Measurements from ENCODE around the gene DPP10.

DNA sequence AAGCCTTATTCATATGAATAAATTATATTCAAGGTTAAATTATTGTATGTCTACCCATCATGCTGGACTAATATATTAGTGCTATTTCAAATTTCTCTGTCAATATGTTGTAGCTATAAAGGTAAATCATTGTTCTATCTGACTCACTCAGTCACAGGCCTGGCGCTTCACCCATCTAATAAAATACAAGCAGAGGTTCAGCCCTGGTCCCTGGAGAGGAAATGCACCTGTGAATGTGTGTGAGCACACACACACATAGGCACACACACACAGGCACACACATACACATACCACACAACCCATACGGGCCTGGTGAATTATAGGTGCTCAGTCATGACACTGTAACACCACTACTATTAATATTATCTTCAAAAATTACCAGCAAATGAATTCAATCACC lies 1396.1 kb downstream of the DPP10 start:
- TF ChIP-seq, protein P1, sequence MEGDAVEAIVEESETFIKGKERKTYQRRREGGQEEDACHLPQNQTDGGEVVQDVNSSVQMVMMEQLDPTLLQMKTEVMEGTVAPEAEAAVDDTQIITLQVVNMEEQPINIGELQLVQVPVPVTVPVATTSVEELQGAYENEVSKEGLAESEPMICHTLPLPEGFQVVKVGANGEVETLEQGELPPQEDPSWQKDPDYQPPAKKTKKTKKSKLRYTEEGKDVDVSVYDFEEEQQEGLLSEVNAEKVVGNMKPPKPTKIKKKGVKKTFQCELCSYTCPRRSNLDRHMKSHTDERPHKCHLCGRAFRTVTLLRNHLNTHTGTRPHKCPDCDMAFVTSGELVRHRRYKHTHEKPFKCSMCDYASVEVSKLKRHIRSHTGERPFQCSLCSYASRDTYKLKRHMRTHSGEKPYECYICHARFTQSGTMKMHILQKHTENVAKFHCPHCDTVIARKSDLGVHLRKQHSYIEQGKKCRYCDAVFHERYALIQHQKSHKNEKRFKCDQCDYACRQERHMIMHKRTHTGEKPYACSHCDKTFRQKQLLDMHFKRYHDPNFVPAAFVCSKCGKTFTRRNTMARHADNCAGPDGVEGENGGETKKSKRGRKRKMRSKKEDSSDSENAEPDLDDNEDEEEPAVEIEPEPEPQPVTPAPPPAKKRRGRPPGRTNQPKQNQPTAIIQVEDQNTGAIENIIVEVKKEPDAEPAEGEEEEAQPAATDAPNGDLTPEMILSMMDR (conservative IDR thresholded peaks at IDR 0.05): no peak
- no peak for TF ChIP-seq ZFX (IDR thresholded peaks at IDR 0.05)

Measured in C4-2B (cell line).